ENCODE data around the gene COG5. TPM values are rescaled to one million over a fixed set of nuclear protein-coding genes. Genes with fewer than 3 reads are reported as not detected.
A peak's percentile ranks its signal among the peaks of the same experiment; 100 is the strongest.

The COG5 gene
- total and polyA plus RNA-seq, 2 experiments from 2014 or later: 15.4 to 36.5 TPM

- Mint-ChIP-seq H3K9me3 (no peaks in the 10 kb centered on the region), H3K27me3 (ENCODE audit: insufficient read depth, low read depth, poor library complexity) (no peaks in the 10 kb centered on the region), H3K4me1 (peaks cover 29% of the 10 kb centered on the region), H3K4me3 (no peak overlapping the region), H3K36me3 (ENCODE audit: low read depth) (no peaks in the 10 kb centered on the region; the same call in 2 of the 3 replicates), H3K27ac (no peak overlapping the region; the same call in 1 of the 2 replicates)
- Histone ChIP-seq H3K4me2 (no peak overlapping the region), H2AFZ (no peak overlapping the region), H3K27ac (ENCODE audit: low read depth) (no peak overlapping the region), H3K27me3 (ENCODE audit: insufficient read depth) (no peaks in the 10 kb centered on the region), H3K36me3 (ENCODE audit: insufficient read depth) (no peaks in the 10 kb centered on the region), H3K79me2 (replicated peaks; ENCODE audit: insufficient read depth) (no peaks in the 10 kb centered on the region), H4K20me1 (replicated peaks; ENCODE audit: insufficient read depth) (no peaks in the 10 kb centered on the region), H3F3A (replicated peaks; ENCODE audit: low read depth) (no peaks in the 10 kb centered on the region), H3K4me1 (ENCODE audit: insufficient read depth) (peaks cover 12% of the 10 kb centered on the region; the same call in 1 of the 2 replicates), H3K4me3 (no peak overlapping the region), H3K9me2 (ENCODE audit: insufficient read depth) (no peaks in the 10 kb centered on the region)
- ATAC-seq: peak; percentile 55
- TF ChIP-seq ZNF331 (CRISPR knock-in tag; IDR thresholded peaks at IDR 0.05; ENCODE audit: low read depth) (no peak), CREB1 (CRISPR knock-in tag; IDR thresholded peaks at IDR 0.05; ENCODE audit: low read depth) (no peak), ZNF462 (CRISPR knock-in tag; IDR thresholded peaks at IDR 0.05) (no peak), STAT1 (IDR thresholded peaks at IDR 0.05; ENCODE audit: unreplicated experiment) (no peak), ETS1 (IDR thresholded peaks at IDR 0.05) (no peak), CTCF (conservative IDR thresholded peaks at IDR 0.05; ENCODE audit: low read depth in 2 of 2) (no peak), NANOG (IDR thresholded peaks at IDR 0.05; ENCODE audit: borderline replicate concordance) (no peak), EZH2 (IDR thresholded peaks at IDR 0.05; ENCODE audit: low read depth, unreplicated experiment) (no peak)
- DNase-seq (ENCODE audit: low spot score): no peak
Observed at GRCh38 chr7:107232568-107233090, 331.1 kb downstream of the COG5 start.
